HepG2 (cell line): ENCODE results near the gene TMEM132D.

Experiments
- ATF3 ChIP-seq: sonication (generic); formaldehyde crosslinking; IDR thresholded peaks from 2 replicates; pipeline ENCODE4 v1.4.0; 2020; ENCODE audit warnings: missing genetic modification reagents
- MYNN ChIP-seq: sonication (generic); formaldehyde crosslinking; IDR thresholded peaks from 2 replicates; pipeline ENCODE4 v1.4.0; 2020; ENCODE audit warnings: mild to moderate bottlenecking, low read depth, missing genetic modification reagents
- PREB ChIP-seq: sonication (generic); formaldehyde crosslinking; IDR thresholded peaks from 2 replicates; pipeline ENCODE4 v1.4.0; 2020; ENCODE audit warnings: missing genetic modification reagents
- TGIF2 ChIP-seq: IDR thresholded peaks from 2 replicates; pipeline ENCODE4 v1.6.1; 2016; ENCODE audit warnings: control low read depth, missing compliant biosample characterization
- ZKSCAN1 ChIP-seq: fragments of 150-350 bp; IDR thresholded peaks from 2 replicates; pipeline ENCODE4 v1.6.1; 2014; ENCODE audit warnings: low read length
- TF ChIP-seq, protein P1 (sequence below), 2 experiments: IDR thresholded peaks; 2 replicates each; pipeline ENCODE4 v1.6.1; 2011 to 2012; ENCODE audit warnings: low read length in 2 of 2, borderline replicate concordance in 1 of 2, low read depth in 1 of 2, mild to moderate bottlenecking in 1 of 2, moderate library complexity in 1 of 2

- TF ChIP-seq, protein P1, sequence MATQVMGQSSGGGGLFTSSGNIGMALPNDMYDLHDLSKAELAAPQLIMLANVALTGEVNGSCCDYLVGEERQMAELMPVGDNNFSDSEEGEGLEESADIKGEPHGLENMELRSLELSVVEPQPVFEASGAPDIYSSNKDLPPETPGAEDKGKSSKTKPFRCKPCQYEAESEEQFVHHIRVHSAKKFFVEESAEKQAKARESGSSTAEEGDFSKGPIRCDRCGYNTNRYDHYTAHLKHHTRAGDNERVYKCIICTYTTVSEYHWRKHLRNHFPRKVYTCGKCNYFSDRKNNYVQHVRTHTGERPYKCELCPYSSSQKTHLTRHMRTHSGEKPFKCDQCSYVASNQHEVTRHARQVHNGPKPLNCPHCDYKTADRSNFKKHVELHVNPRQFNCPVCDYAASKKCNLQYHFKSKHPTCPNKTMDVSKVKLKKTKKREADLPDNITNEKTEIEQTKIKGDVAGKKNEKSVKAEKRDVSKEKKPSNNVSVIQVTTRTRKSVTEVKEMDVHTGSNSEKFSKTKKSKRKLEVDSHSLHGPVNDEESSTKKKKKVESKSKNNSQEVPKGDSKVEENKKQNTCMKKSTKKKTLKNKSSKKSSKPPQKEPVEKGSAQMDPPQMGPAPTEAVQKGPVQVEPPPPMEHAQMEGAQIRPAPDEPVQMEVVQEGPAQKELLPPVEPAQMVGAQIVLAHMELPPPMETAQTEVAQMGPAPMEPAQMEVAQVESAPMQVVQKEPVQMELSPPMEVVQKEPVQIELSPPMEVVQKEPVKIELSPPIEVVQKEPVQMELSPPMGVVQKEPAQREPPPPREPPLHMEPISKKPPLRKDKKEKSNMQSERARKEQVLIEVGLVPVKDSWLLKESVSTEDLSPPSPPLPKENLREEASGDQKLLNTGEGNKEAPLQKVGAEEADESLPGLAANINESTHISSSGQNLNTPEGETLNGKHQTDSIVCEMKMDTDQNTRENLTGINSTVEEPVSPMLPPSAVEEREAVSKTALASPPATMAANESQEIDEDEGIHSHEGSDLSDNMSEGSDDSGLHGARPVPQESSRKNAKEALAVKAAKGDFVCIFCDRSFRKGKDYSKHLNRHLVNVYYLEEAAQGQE (IDR thresholded peaks at IDR 0.05; ENCODE audit: borderline replicate concordance in 1 of 2, low read depth in 1 of 2, low read length in 2 of 2): no peak
- no peak for TF ChIP-seq MYNN (CRISPR knock-in tag)
- no peak for TF ChIP-seq PREB (CRISPR knock-in tag)
- TF ChIP-seq ZKSCAN1: no peak
- no peak for TF ChIP-seq TGIF2 (CRISPR knock-in tag)
- no peak for TF ChIP-seq ATF3 (CRISPR knock-in tag)
These were observed 297.6 kb downstream of the TMEM132D start for GRCh38 chr12:129606239-129606638.
